ENCODE measurements around the gene TBC1D14.

The TBC1D14 gene

GRCh38 chr4:7049739-7050138 is 140.1 kb downstream of the TBC1D14 start:
- DNase-seq: no peak

DNA sequence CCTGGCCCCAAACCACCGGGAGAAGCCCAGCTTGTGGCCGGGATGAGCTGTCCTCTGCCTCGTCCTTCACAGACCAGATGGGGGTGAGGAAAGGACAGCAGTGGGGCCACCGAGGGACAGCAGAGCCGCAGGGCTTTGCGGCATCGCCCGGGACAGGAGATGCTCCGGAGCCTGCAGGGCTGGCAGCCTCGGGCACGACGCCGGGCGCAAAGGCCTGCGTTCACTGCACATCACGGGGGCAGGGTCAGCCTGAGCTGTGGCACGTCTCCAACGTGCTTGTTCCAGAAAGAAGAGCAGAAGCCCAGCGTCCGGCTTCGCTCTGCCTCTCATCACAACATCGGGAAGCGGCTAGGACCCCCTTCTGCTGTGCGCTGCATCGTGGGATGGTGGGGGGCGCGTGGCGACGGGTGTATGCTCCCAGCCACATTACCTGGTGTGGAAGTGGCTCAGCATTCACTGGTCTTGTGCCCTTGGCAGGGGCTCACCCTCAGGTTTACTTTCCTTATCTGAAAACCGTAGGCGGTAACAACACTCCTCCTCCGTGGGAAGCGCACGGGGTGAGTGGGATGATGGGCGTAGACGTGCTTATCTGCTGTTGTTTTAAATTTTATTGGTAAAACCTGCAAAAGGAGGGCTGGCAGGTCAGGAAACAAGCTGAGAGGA is 141.0 kb downstream of the TBC1D14 start:
- no peak for DNase-seq

DNA sequence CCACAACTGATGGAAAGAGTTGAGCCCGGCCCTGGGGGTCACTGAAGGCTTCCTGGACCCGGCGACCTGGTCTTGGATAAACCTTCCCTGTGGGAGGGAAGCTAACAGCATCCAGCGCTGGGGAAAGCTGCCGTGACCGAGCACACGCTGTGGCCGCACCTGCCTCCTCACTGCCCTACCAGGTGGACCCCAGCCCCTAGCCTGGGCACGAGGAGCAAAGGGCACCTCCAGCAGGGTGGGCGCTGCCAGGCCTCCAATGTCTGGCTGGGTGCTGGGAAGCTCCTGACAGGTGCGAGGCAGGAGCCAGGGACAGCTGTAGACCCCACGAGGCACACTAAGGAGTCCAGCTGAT is 141.5 kb downstream of the TBC1D14 start:
- no peak for DNase-seq

- DNase-seq: no peak
These were observed 142.3 kb downstream of the TBC1D14 start for GRCh38 chr4:7051905-7052304.

- no peak for DNase-seq
These were observed 142.7 kb downstream of the TBC1D14 start for GRCh38 chr4:7052313-7052712.

- no peak for DNase-seq
These were observed 143.5 kb downstream of the TBC1D14 start for GRCh38 chr4:7052923-7053715.

- no peak for DNase-seq
These were observed 144.7 kb downstream of the TBC1D14 start for GRCh38 chr4:7054106-7054880.

- no peak for DNase-seq
These were observed 145.7 kb downstream of the TBC1D14 start for GRCh38 chr4:7055111-7055989.

DNA sequence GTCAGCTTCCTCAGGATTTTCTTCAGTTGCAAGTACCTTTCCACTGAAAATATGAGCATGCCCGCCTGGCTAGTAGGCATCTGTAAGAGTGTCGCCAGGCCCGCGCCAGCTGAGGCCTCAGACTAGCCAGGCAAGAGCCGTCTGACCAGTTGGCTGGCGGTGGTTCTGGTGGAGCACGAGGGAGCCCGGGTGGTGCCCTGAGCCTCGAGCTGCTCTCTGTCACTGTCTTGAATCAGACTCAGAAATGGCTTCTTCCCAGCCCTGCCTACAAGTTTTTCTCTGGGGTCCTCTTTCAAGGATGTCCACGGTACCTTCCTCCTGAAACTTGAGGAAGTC is 146.3 kb downstream of the TBC1D14 start:
- DNase-seq: no peak

- DNase-seq: no peak
These were observed 149.2 kb downstream of the TBC1D14 start for GRCh38 chr4:7058792-7059191.

DNA sequence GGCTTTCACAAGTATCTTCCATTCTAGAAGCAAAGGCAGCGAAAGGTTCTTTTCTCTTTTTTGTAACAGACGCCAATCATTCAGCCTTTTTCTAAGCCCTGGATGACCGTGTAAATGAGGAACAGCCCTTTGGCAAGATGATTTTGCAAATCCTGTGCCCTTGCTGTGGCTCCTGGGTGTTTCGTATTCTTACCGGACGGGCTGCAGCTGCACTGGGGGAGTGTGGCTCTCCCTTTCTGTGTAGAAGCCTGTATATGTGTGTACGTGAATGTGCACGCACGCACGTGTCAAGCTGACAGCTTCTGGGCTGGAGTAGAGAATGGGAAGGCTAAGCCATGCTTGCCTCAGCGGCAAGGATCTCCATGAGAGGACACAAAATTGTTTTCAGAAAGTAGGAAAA is 150.0 kb downstream of the TBC1D14 start:
- DNase-seq: no peak

- no peak for DNase-seq
These were observed 150.9 kb downstream of the TBC1D14 start for GRCh38 chr4:7060346-7061150.

DNA sequence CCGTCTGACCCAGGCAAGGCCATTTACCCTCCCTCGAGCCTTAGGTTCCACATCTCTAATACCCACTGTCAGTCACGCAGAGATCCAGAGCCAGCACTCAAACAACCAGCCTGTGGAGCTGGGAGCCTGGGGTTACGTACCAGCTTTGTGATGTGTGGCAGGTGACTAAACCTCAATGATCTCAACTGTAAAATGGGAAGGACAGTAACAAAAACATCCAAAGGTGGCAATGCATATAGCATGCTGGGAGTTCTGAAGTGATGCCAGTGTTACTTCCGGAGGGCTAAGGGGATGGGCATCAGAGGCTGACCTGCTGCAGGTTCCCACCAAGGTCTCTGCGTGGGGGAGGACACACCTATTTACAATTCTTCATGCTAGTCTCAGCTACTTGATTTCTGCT is 152.2 kb downstream of the TBC1D14 start:
- DNase-seq: no peak

GRCh38 chr4:7062816-7063215 is 153.2 kb downstream of the TBC1D14 start:
- DNase-seq: no peak

GRCh38 chr4:7063362-7063761 is 153.7 kb downstream of the TBC1D14 start:
- DNase-seq: no peak

GRCh38 chr4:7066006-7066405 is 156.4 kb downstream of the TBC1D14 start:
- DNase-seq: no peak

- DNase-seq: no peak
These were observed 156.9 kb downstream of the TBC1D14 start for GRCh38 chr4:7066493-7066892.

GRCh38 chr4:7067126-7067451 is 157.5 kb downstream of the TBC1D14 start:
- no peak for DNase-seq

GRCh38 chr4:7067452-7068278 is 158.0 kb downstream of the TBC1D14 start, which contains the start of gene GRPEL1:
Gene GRPEL1, minus strand, starts transcription at chr4:7068064. Its CDS starts 32 bp downstream, at chr4:7068032.
- DNase-seq: peak; percentile 84 to 93

DNA sequence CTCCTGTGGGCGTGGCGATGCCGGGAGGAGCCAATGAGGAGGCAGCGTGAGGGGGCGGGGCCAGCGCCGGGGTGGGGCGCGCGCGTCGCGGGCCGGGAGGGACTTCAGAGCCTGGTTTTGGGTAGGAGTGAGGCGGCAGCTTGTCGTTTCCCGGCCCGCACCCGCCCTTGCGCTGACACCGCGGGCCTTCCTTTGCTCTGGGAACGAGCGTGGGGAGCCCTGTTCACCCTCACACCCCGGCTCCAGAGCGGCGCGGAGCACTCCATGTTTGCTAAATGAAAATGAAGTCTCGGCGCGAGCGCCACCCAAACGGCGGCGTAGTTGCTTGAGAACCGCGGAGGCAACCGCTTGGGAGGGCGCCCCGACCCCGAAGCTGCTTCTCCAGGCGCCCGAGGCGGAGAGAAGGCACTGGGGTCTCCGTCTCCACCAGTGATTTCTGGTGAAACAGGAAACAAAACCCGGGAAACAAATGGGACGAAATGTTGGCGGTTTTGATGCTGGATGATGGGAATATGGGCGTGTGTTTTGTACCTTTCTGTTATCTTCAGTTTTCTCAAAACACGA is 158.7 kb downstream of the TBC1D14 start:
- no peak for DNase-seq

DNA sequence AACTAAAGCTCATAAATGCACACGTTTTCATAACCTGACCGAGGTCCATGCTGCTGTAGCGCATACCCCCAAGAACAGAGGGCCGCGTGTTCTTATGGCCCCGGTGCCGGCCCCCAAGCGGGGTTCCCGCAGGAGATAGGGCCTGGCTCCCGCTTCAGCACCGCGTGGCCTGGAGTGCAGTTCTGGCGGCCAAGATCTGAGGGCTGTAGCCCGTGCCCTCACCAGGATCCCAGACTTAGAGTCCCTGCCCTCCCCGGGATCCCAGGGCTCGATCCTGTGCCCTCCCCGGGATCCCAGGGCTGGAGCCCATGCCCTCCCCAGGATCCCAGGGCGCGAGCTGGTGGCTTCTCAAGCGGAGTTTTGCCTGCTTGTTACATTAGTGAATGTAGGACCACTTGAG is 159.3 kb downstream of the TBC1D14 start:
- DNase-seq: no peak
